H1 (cell line): ENCODE results near the gene RAB10. TPM values are rescaled to one million over a fixed set of nuclear protein-coding genes. Genes with fewer than 3 reads are reported as not detected.

Source experiments
- CTCF ChIA-PET: fragments of 300-600 bp; sonication (Branson Sonifier 250); formaldehyde crosslinking; loops from one replicate; lab custom pipeline; 2021; ENCODE audit not compliant: partially characterized antibody; lab: Charles Lee
- POLR2A ChIA-PET: fragments of 300-600 bp; sonication (Branson Sonifier 250); formaldehyde crosslinking; loops from one replicate; lab custom pipeline; 2021; ENCODE audit warnings: inconsistent platforms; ENCODE audit not compliant: partially characterized antibody; lab: Charles Lee
- DNase-seq, 2 experiments: peaks; one replicate each; pipeline versions ENCODE4 v3.0.0 to v3.0.0-alpha.2; 2010 to 2022; ENCODE audit warnings: low spot score in 2 of 2, low read depth in 1 of 2, mixed read lengths in 1 of 2
- FAIRE-seq: peaks from 2 replicates; lab custom pipeline; 2011; peaks lifted over from hg19 to GRCh38; lab: Jason Lieb, UNC
- H2AFZ ChIP-seq: 2 replicates; pipeline ENCODE4 v1.8.1; 2012; ENCODE audit warnings: low read length, inconsistent platforms
- H2AK5ac ChIP-seq: 2 replicates; pipeline ENCODE4 v1.6.1; 2013; ENCODE audit warnings: low read depth, low read length
- H2BK120ac ChIP-seq: replicated peaks from 2 replicates; pipeline ENCODE3; 2013; ENCODE audit warnings: low read depth, low read length, inconsistent platforms
- H2BK12ac ChIP-seq: 2 replicates; pipeline ENCODE4 v1.6.1; 2013; ENCODE audit warnings: low read depth, low read length
- H2BK15ac ChIP-seq: 2 replicates; pipeline ENCODE4 v1.6.1; 2013; ENCODE audit warnings: low read length
- H2BK20ac ChIP-seq: 2 replicates; pipeline ENCODE4 v1.6.1; 2013; ENCODE audit warnings: low read length
- H2BK5ac ChIP-seq: 2 replicates; pipeline ENCODE4 v1.6.1; 2013; ENCODE audit warnings: low read depth, low read length
- H3K14ac ChIP-seq: 2 replicates; pipeline ENCODE4 v1.6.1; 2013; ENCODE audit warnings: inconsistent platforms; ENCODE audit not compliant: insufficient read length
- H3K18ac ChIP-seq: 2 replicates; pipeline ENCODE4 v1.6.1; 2013; ENCODE audit warnings: low read length; ENCODE audit errors: extremely low read depth
- H3K23ac ChIP-seq: 2 replicates; pipeline ENCODE4 v1.6.1; 2013; ENCODE audit warnings: inconsistent platforms; ENCODE audit not compliant: insufficient read length
- H3K23me2 ChIP-seq: 2 replicates; pipeline ENCODE4 v1.6.1; 2013; ENCODE audit warnings: low read depth, low read length
- H3K27ac ChIP-seq: 2 replicates; pipeline ENCODE4 v1.6.1; 2011; ENCODE audit warnings: low read depth, low read length, inconsistent platforms
- H3K27me3 ChIP-seq, 4 experiments: replicated peaks in 1 of 4; 1 replicate in 1 of 4; 2 replicates in 3 of 4; pipeline versions ENCODE4 v1.6.1 to v1.8.1; 2011 to 2013; ENCODE audit warnings: low read length in 3 of 4, mild to moderate bottlenecking in 3 of 4, inconsistent platforms in 2 of 4, mixed read lengths in 2 of 4, moderate library complexity in 1 of 4; ENCODE audit not compliant: control insufficient read depth in 3 of 4, insufficient read depth in 3 of 4; ENCODE audit errors: extremely low read depth in 1 of 4
- H3K36me3 ChIP-seq, 4 experiments: 2 replicates each; pipeline versions ENCODE4 v1.6.1 to v1.8.1; 2011 to 2013; ENCODE audit warnings: mild to moderate bottlenecking in 4 of 4, low read length in 3 of 4, moderate library complexity in 2 of 4, control low read depth in 1 of 4, inconsistent platforms in 1 of 4; ENCODE audit not compliant: insufficient read depth in 4 of 4, control insufficient read depth in 2 of 4
- H3K4ac ChIP-seq: replicated peaks from 2 replicates; pipeline ENCODE3; 2013; ENCODE audit warnings: low read length, low read depth, mixed read lengths, inconsistent platforms; ENCODE audit not compliant: insufficient read length
- H3K4me1 ChIP-seq, 4 experiments: replicated peaks in 1 of 4; 1 replicate in 1 of 4; 2 replicates in 3 of 4; pipeline versions ENCODE4 v1.6.1 to v1.8.1; 2011 to 2013; ENCODE audit warnings: low read length in 3 of 4, inconsistent platforms in 2 of 4, mixed read lengths in 1 of 4; ENCODE audit not compliant: insufficient read depth in 4 of 4, control insufficient read depth in 3 of 4
- H3K4me2 ChIP-seq, 2 experiments: 2 replicates each; pipeline versions ENCODE4 v1.6.1 to v1.8.1; 2011 to 2013; ENCODE audit warnings: low read depth in 2 of 2, low read length in 2 of 2, control low read depth in 1 of 2, inconsistent platforms in 1 of 2, mild to moderate bottlenecking in 1 of 2; ENCODE audit not compliant: insufficient read depth in 1 of 2
- H3K4me3 ChIP-seq, 4 experiments: fragments of 200-600, 300-600 bp in 1 of 4; sonication (generic), shearing (Covaris generic), sonication (Bioruptor Twin) in 1 of 4; 2 replicates each; pipeline versions ENCODE4 v1.5.1 to v1.8.1; 2011 to 2016; ENCODE audit warnings: low read length in 4 of 4, low read depth in 3 of 4, control low read depth in 2 of 4, inconsistent platforms in 2 of 4, mild to moderate bottlenecking in 2 of 4, mixed read lengths in 1 of 4, moderate library complexity in 1 of 4; ENCODE audit not compliant: insufficient read depth in 2 of 4; ENCODE audit errors: extremely low read depth in 1 of 4
- H3K56ac ChIP-seq: replicated peaks from 2 replicates; pipeline ENCODE3; 2013; ENCODE audit warnings: low read depth, mild to moderate bottlenecking, mixed read lengths, low read length, inconsistent platforms; ENCODE audit not compliant: insufficient read length
- H3K79me1 ChIP-seq: 2 replicates; pipeline ENCODE4 v1.6.1; 2013; ENCODE audit warnings: low read depth, low read length, control low read depth
- H3K79me2 ChIP-seq, 2 experiments: 2 replicates each; pipeline versions ENCODE4 v1.6.1 to v1.8.1; 2012 to 2013; ENCODE audit warnings: low read length in 2 of 2, mild to moderate bottlenecking in 2 of 2, inconsistent platforms in 1 of 2; ENCODE audit not compliant: insufficient read depth in 2 of 2, control insufficient read depth in 1 of 2
- H3K9ac ChIP-seq, 4 experiments: replicated peaks in 1 of 4; 1 replicate in 1 of 4; 2 replicates in 3 of 4; pipeline versions ENCODE4 v1.6.1 to v1.8.1; 2011 to 2013; ENCODE audit warnings: low read depth in 3 of 4, low read length in 3 of 4, control low read depth in 2 of 4, mild to moderate bottlenecking in 2 of 4, moderate library complexity in 2 of 4, inconsistent platforms in 1 of 4; ENCODE audit errors: extremely low read depth in 1 of 4
- H3K9me3 ChIP-seq, 2 experiments: 2 replicates each; pipeline versions ENCODE4 v1.6.1 to v1.8.1; 2012 to 2013; ENCODE audit warnings: mild to moderate bottlenecking in 2 of 2, moderate library complexity in 2 of 2, control low read depth in 1 of 2, inconsistent platforms in 1 of 2, low read depth in 1 of 2, low read length in 1 of 2, mixed read lengths in 1 of 2; ENCODE audit not compliant: insufficient read depth in 2 of 2
- H4K20me1 ChIP-seq, 2 experiments: replicated peaks in 1 of 2; 2 replicates each; pipeline versions ENCODE3 to v1.8.1; 2011 to 2013; ENCODE audit warnings: inconsistent platforms in 2 of 2, low read length in 2 of 2, mild to moderate bottlenecking in 1 of 2; ENCODE audit not compliant: insufficient read depth in 2 of 2, control insufficient read depth in 1 of 2
- H4K5ac ChIP-seq: 2 replicates; pipeline ENCODE4 v1.6.1; 2013; ENCODE audit warnings: low read length, low read depth, mixed read lengths, inconsistent platforms; ENCODE audit not compliant: insufficient read length
- H4K8ac ChIP-seq: 2 replicates; pipeline ENCODE4 v1.8.0; 2013; ENCODE audit warnings: mild to moderate bottlenecking, moderate library complexity, low read length, inconsistent platforms; ENCODE audit not compliant: insufficient read depth; ENCODE audit errors: extremely low read depth
- H4K91ac ChIP-seq: replicated peaks from 2 replicates; pipeline ENCODE3; 2013; ENCODE audit warnings: low read length, mixed read lengths, inconsistent platforms; ENCODE audit not compliant: insufficient read length
- ASH2L ChIP-seq: fragments of 200-600, 300-600 bp; sonication (generic); IDR thresholded peaks from one replicate; pipeline ENCODE4 v1.7.1; 2017; ENCODE audit warnings: low read length
- BCL11A ChIP-seq, 2 experiments: IDR thresholded peaks; one replicate each; pipeline ENCODE4 v1.6.1; 2011; ENCODE audit warnings: low read depth in 2 of 2, low read length in 2 of 2, mild to moderate bottlenecking in 2 of 2
- GTF2F1 ChIP-seq: IDR thresholded peaks from 2 replicates; pipeline ENCODE4 v1.6.1; 2012; ENCODE audit warnings: low read depth, low read length, improper control_type of control experiment, borderline replicate concordance
- HDAC6 ChIP-seq: IDR thresholded peaks from one replicate; pipeline ENCODE4 v1.7.1; 2012; ENCODE audit warnings: low read depth, mild to moderate bottlenecking, inconsistent platforms, low read length, moderate library complexity
- JUND ChIP-seq: IDR thresholded peaks from 2 replicates; pipeline ENCODE4 v1.6.1; 2011; ENCODE audit warnings: mild to moderate bottlenecking, improper control_type of control experiment, low read length
- NANOG ChIP-seq: IDR thresholded peaks from 2 replicates; pipeline ENCODE4 v1.6.1; 2011; ENCODE audit warnings: low read length, low read depth, mild to moderate bottlenecking, inconsistent platforms; ENCODE audit not compliant: insufficient read depth, poor library complexity, severe bottlenecking
- SIN3A ChIP-seq, 2 experiments: IDR thresholded peaks in 1 of 2; conservative IDR thresholded peaks in 1 of 2; 2 replicates each; pipeline ENCODE4 v1.6.1; 2011 to 2012; ENCODE audit warnings: low read length in 2 of 2, improper control_type of control experiment in 1 of 2, low read depth in 1 of 2, mild to moderate bottlenecking in 1 of 2
- SP4 ChIP-seq: IDR thresholded peaks from 2 replicates; pipeline ENCODE4 v1.6.1; 2012; ENCODE audit warnings: low read length, inconsistent platforms
- TCF12 ChIP-seq: IDR thresholded peaks from 2 replicates; pipeline ENCODE4 v1.6.1; 2011; ENCODE audit warnings: low read depth, mild to moderate bottlenecking, low read length
- WGBS, 2 experiments: shearing (Covaris generic) in 1 of 2; methylation state at CpG; one replicate each; pipeline versions ENCODE4 v1.1.6 to v1.1.7; 2013 to 2015; ENCODE audit warnings: low lambda C conversion rate in 2 of 2, mixed read lengths in 2 of 2, inconsistent platforms in 1 of 2, low coverage in 1 of 2, missing lambda C conversion rate in 1 of 2; ENCODE audit not compliant: insufficient replicate concordance in 2 of 2, insufficient coverage in 1 of 2, insufficient read length in 1 of 2; ENCODE audit errors: extremely low coverage in 1 of 2, missing lambda C conversion rate in 1 of 2; 5-methylcytosine and 5-hydroxymethylcytosine counted together
- polyA plus RNA-seq, 7 experiments: library from polyadenylated mRNA; depleted of rRNA in 3 of 7; stranded (reverse) in 5 of 7; unstranded in 2 of 7; fragments of >200 nt in 5 of 7; fragments of 200-250 nt in 2 of 7; gene quantifications; 1 replicate in 5 of 7; 2 replicates in 1 of 7; 4 replicates in 1 of 7; pipeline versions ENCODE4 v1.2.1 to v1.2.3, GENCODE V29; 2011 to 2013; ENCODE audit warnings: missing spikeins in 2 of 7, mixed read lengths in 2 of 7
- total RNA-seq: library from RNA; stranded (reverse); fragmentation: NEBNext Ultra II Directional; extraction: Animal tissue kit (Norgen Biotek cat#: 25700); gene quantifications from 2 replicates; pipeline ENCODE4 v1.2.1, GENCODE V29; 2021

RAB10 gene
- total and polyA plus RNA-seq, 2 of the 8 experiments (the other 6 are each of a cell fraction or from before 2014, with no cell fraction given) = 42.6 to 136 TPM

- no peak overlapping the region for H2BK15ac ChIP-seq
- no peak overlapping the region for H3K23ac ChIP-seq
- no peak overlapping the region for H3K4me2 ChIP-seq
- no peak overlapping the region for H2AFZ ChIP-seq
- H3K27me3 ChIP-seq = no peaks in the 10 kb centered on the region
- H3K4me1 ChIP-seq = peaks cover 0 to 11% (median 2%) of the 10 kb centered on the region in 4 experiments; a peak in 5 of 7 replicates
- H3K4ac ChIP-seq = no peak overlapping the region
- no peaks in the 10 kb centered on the region; the same call in 1 of the 2 replicates for H3K79me1 ChIP-seq
- no peak overlapping the region for H2AK5ac ChIP-seq
- no peaks in the 10 kb centered on the region for H3K9me3 ChIP-seq
- H4K8ac ChIP-seq = no peak overlapping the region
- no peak overlapping the region for H3K27ac ChIP-seq
- no peak for FAIRE-seq
- H3K36me3 ChIP-seq = no peaks in the 10 kb centered on the region
- H3K14ac ChIP-seq = no peak overlapping the region
- H2BK20ac ChIP-seq = no peak overlapping the region
- H3K18ac ChIP-seq = no peak overlapping the region
- peaks cover 0 to 98% of the 10 kb centered on the region in 2 experiments for H3K79me2 ChIP-seq
- peaks cover 12 to 14% of the 10 kb centered on the region in 2 experiments for H4K20me1 ChIP-seq
- no peak overlapping the region for H2BK5ac ChIP-seq
- no peak overlapping the region for H4K5ac ChIP-seq
- H3K23me2 ChIP-seq = no peaks in the 10 kb centered on the region
- no peak for TF ChIP-seq SIN3A (conservative IDR thresholded peaks at IDR 0.05 in 1 of 2, IDR thresholded peaks at IDR 0.05 in 1 of 2; ENCODE audit: low read depth in 1 of 2, low read length in 2 of 2)
- TF ChIP-seq TCF12 = no peak
- TF ChIP-seq BCL11A (IDR thresholded peaks at IDR 0.05; ENCODE audit: low read depth in 2 of 2, low read length in 2 of 2) = no peak
- TF ChIP-seq GTF2F1 = no peak
- TF ChIP-seq ASH2L = no peak
- no peak for TF ChIP-seq SP4
- no peak for TF ChIP-seq NANOG
- no peak for TF ChIP-seq HDAC6
- TF ChIP-seq JUND = no peak
- ChIA-PET CTCF (interaction anchor here (0.8 to 3.8 kb wide), 4 partner anchors 9 to 82 kb away, joined by 3 to 15 read pairs (median 4); no protein-coding TSS in a partner anchor), POLR2A (interaction anchor here (1.8 to 6.3 kb wide), 3 partner anchors 11 to 39 kb away, joined by 8 to 44 read pairs (median 23); partner anchors contain the start of gene RAB10)
- no peak overlapping the region for H3K56ac ChIP-seq
- no peak overlapping the region for H4K91ac ChIP-seq
- no peak overlapping the region for H3K9ac ChIP-seq
- 89% methylated on average over 3 of the region's 3 CpGs; no CpG with 5 or more reads in 1 of the 2 experiments for WGBS, 2 experiments
- no peak for DNase-seq
- no peak overlapping the region for H2BK12ac ChIP-seq
- H2BK120ac ChIP-seq = no peak overlapping the region
- no peak overlapping the region for H3K4me3 ChIP-seq
Observed at GRCh38 chr2:26073830-26074229, 39.9 kb downstream of the RAB10 start.
